HG02642 (cell line): ENCODE data around the gene STAB2.
"Not testable (repeated sequence)": the region's sequence is repeated elsewhere in the genome, so short reads cannot be mapped to it uniquely, and the experiment has no call there.

Experiments used
- ATAC-seq: cut with Tn5 transposase; IDR thresholded peaks from one replicate; pipeline ENCODE4 v1.9.1; 2021; ENCODE audit warnings: mild to moderate bottlenecking; ENCODE audit not compliant: unreplicated experiment, poor library complexity

The STAB2 gene

GRCh38 chr12:103645202-103645601, 58.1 kb downstream of the STAB2 start:
- ATAC-seq, result no peak

- no peak for ATAC-seq
Measured at GRCh38 chr12:103647267-103647666, 60.2 kb downstream of the STAB2 start.

- ATAC-seq, result no peak
Measured at GRCh38 chr12:103652808-103653207, 65.7 kb downstream of the STAB2 start.

- not testable (repeated sequence) for ATAC-seq
Measured at GRCh38 chr12:103653568-103654173, 66.6 kb downstream of the STAB2 start.

GRCh38 chr12:103654816-103655215, 67.7 kb downstream of the STAB2 start:
- no peak for ATAC-seq

GRCh38 chr12:103656291-103656690, 69.2 kb downstream of the STAB2 start:
- no peak for ATAC-seq

- ATAC-seq, result no peak
Measured at GRCh38 chr12:103657331-103657730, 70.3 kb downstream of the STAB2 start.

GRCh38 chr12:103664626-103665025, 77.6 kb downstream of the STAB2 start:
- ATAC-seq, result no peak

GRCh38 chr12:103665971-103666370, 78.9 kb downstream of the STAB2 start:
- no peak for ATAC-seq

GRCh38 chr12:103667125-103667524, 80.1 kb downstream of the STAB2 start:
- no peak for ATAC-seq

- no peak for ATAC-seq
Measured at GRCh38 chr12:103668520-103668919, 81.4 kb downstream of the STAB2 start.

- ATAC-seq, result no peak
Measured at GRCh38 chr12:103671367-103671766, 84.3 kb downstream of the STAB2 start.

GRCh38 chr12:103672401-103673119, 85.5 kb downstream of the STAB2 start:
- ATAC-seq, result no peak

GRCh38 chr12:103673487-103673886, 86.4 kb downstream of the STAB2 start:
- no peak for ATAC-seq

- no peak for ATAC-seq
Measured at GRCh38 chr12:103673891-103674375, 86.9 kb downstream of the STAB2 start.

GRCh38 chr12:103676893-103677292, 89.8 kb downstream of the STAB2 start:
- no peak for ATAC-seq

- no peak for ATAC-seq
Measured at GRCh38 chr12:103677341-103677740, 90.3 kb downstream of the STAB2 start.

GRCh38 chr12:103677905-103678304, 90.8 kb downstream of the STAB2 start:
- no peak for ATAC-seq

- no peak for ATAC-seq
Measured at GRCh38 chr12:103679421-103680170, 92.5 kb downstream of the STAB2 start.

GRCh38 chr12:103680591-103681141, 93.6 kb downstream of the STAB2 start:
- no peak for ATAC-seq

- no peak for ATAC-seq
Measured at GRCh38 chr12:103686026-103686425, 99.0 kb downstream of the STAB2 start.
